Stimulated activated CD8-positive, alpha-beta memory T cell treated with anti-CD3 and anti-CD28 coated beads, Interleukin-7, amount 100 ng/mL, for 1 hour (primary cell): ENCODE results near the gene UBE2L5.

Experiments used
- DNase-seq, 2 donors: peaks; one replicate each; pipeline ENCODE4 v3.0.0-alpha.2; 2020; ENCODE audit warnings: low read depth in 2 of 2

UBE2L5 gene

GRCh38 chr13:30477346-30478195 lies 55.3 kb downstream of the UBE2L5 start:
- DNase-seq = no peak
